ENCODE results near the gene MAP2. TPM values are rescaled to one million over a fixed set of nuclear protein-coding genes. Genes with fewer than 3 reads are reported as not detected.

The MAP2 gene
- total and polyA plus RNA-seq, 10 of the 15 experiments (the other 5 are each of a cell fraction or from before 2014, with no cell fraction given), result 0.01 TPM; not detected in 9

DNA sequence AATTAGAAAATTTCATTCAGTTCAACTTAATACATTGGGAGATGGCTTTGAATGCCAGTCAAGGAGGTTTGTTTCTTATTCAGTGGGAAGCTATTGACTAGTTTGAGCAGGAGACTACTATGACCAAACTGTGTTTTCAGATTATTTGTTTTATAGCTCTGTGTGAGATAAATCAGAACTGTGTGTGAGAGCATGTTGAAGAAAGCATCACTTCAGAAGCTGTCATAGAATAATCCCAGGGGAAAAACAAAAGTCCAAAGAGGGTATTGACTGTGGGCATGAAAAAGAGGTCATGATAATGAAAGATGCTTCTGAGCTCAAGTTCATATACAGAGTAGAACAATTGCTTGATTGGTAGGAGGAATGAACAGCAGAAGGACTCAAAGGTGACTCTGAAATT lies 160.6 kb downstream of the MAP2 start:
- FAIRE-seq, result no peak
- no peak for DNase-seq (ENCODE audit: low read depth, low spot score)
- in situ Hi-C loops (cut with MboI) (no loop called here), intact Hi-C loops (cut with micrococcal nuclease; ENCODE audit: unreplicated experiment) (no loop called here)
- Histone ChIP-seq H3K27ac (ENCODE audit: control insufficient read depth, insufficient read depth) (no peak overlapping the region), H3K9me3 (replicated peaks; ENCODE audit: control insufficient read depth, insufficient read depth, low read length) (no peaks in the 10 kb centered on the region), H2AFZ (ENCODE audit: control insufficient read depth, low read depth, low read length) (no peak overlapping the region), H3K79me2 (ENCODE audit: control insufficient read depth, insufficient read depth, low read length) (no peaks in the 10 kb centered on the region), H3K4me3 (no peak overlapping the region), H3K27me3 (replicated peaks in 1 of 2; ENCODE audit: control insufficient read depth in 2 of 2, insufficient read depth in 2 of 2, low read length in 1 of 2) (no peaks in the 10 kb centered on the region), H3K4me1 (ENCODE audit: control insufficient read depth, insufficient read depth, low read length) (no peaks in the 10 kb centered on the region), H3K4me2 (ENCODE audit: control insufficient read depth, insufficient read depth) (no peak overlapping the region), H3K9ac (ENCODE audit: control insufficient read depth, insufficient read depth, low read length) (no peak overlapping the region), H4K20me1 (ENCODE audit: control insufficient read depth, insufficient read depth) (no peaks in the 10 kb centered on the region), H3K36me3 (ENCODE audit: control insufficient read depth in 2 of 2, insufficient read depth in 2 of 2, low read length in 1 of 2) (no peaks in the 10 kb centered on the region)
- ChIA-PET RAD21 (ENCODE audit: unreplicated experiment) (no interaction called here), SMC1A (ENCODE audit: uncharacterized antibody, unreplicated experiment) (no interaction called here), CTCF (interaction anchor here (1.1 kb wide), 1 partner anchor 250 kb away, joined by 4 read pairs; no protein-coding TSS in a partner anchor), POLR2A (no interaction called here)
- no peak for ATAC-seq
- BruUV-seq (replicated peaks), result no TSS peak
- no peak for TF ChIP-seq RELA (IDR thresholded peaks at IDR 0.05; ENCODE audit: borderline replicate concordance, partially characterized antibody)
- TF ChIP-seq RFX5 (IDR thresholded peaks at IDR 0.05; ENCODE audit: low read depth, low read length), result no peak
- TF ChIP-seq, protein P1, sequence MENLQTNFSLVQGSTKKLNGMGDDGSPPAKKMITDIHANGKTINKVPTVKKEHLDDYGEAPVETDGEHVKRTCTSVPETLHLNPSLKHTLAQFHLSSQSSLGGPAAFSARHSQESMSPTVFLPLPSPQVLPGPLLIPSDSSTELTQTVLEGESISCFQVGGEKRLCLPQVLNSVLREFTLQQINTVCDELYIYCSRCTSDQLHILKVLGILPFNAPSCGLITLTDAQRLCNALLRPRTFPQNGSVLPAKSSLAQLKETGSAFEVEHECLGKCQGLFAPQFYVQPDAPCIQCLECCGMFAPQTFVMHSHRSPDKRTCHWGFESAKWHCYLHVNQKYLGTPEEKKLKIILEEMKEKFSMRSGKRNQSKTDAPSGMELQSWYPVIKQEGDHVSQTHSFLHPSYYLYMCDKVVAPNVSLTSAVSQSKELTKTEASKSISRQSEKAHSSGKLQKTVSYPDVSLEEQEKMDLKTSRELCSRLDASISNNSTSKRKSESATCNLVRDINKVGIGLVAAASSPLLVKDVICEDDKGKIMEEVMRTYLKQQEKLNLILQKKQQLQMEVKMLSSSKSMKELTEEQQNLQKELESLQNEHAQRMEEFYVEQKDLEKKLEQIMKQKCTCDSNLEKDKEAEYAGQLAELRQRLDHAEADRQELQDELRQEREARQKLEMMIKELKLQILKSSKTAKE (IDR thresholded peaks at IDR 0.05; ENCODE audit: low read depth, poor library complexity, severe bottlenecking), result no peak

DNA sequence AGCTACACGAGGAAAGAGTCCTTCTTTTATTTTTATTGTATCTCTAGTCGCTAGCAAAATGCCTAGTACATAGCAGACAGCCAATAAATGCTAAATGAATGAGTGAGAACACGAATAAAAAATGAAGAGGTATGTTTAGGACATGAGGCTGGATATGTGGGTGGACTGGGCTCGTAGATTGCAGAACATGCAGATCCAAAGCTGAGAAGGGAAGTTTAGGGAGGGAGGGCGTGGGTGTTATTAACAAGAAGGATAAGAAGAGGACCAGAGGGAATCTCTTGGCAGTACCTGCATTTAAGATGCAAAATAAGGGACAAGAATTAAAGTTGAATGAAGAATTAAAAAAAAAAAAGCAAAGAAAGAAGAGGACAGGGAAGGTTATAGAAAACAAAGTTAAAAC lies 161.1 kb downstream of the MAP2 start:
- Histone ChIP-seq H3K9ac (ENCODE audit: control insufficient read depth, insufficient read depth, low read length) (no peak overlapping the region), H3K79me2 (ENCODE audit: control insufficient read depth, insufficient read depth, low read length) (no peaks in the 10 kb centered on the region), H2AFZ (ENCODE audit: control insufficient read depth, low read depth, low read length) (no peak overlapping the region), H3K4me2 (ENCODE audit: control insufficient read depth, insufficient read depth) (no peak overlapping the region), H3K27me3 (replicated peaks in 1 of 2; ENCODE audit: control insufficient read depth in 2 of 2, insufficient read depth in 2 of 2, low read length in 1 of 2) (no peaks in the 10 kb centered on the region), H3K27ac (ENCODE audit: control insufficient read depth, insufficient read depth) (no peak overlapping the region), H3K4me1 (ENCODE audit: control insufficient read depth, insufficient read depth, low read length) (no peaks in the 10 kb centered on the region), H4K20me1 (ENCODE audit: control insufficient read depth, insufficient read depth) (no peaks in the 10 kb centered on the region), H3K36me3 (ENCODE audit: control insufficient read depth in 2 of 2, insufficient read depth in 2 of 2, low read length in 1 of 2) (no peaks in the 10 kb centered on the region), H3K4me3 (no peak overlapping the region), H3K9me3 (replicated peaks; ENCODE audit: control insufficient read depth, insufficient read depth, low read length) (no peaks in the 10 kb centered on the region)
- ATAC-seq, result no peak
- no peak for DNase-seq (ENCODE audit: low read depth, low spot score)
- no peak for FAIRE-seq
- ChIA-PET SMC1A (ENCODE audit: uncharacterized antibody, unreplicated experiment) (no interaction called here), POLR2A (no interaction called here), RAD21 (ENCODE audit: unreplicated experiment) (no interaction called here), CTCF (interaction anchor here (1.1 kb wide), 1 partner anchor 250 kb away, joined by 4 read pairs; no protein-coding TSS in a partner anchor)
- TF ChIP-seq, protein P2, sequence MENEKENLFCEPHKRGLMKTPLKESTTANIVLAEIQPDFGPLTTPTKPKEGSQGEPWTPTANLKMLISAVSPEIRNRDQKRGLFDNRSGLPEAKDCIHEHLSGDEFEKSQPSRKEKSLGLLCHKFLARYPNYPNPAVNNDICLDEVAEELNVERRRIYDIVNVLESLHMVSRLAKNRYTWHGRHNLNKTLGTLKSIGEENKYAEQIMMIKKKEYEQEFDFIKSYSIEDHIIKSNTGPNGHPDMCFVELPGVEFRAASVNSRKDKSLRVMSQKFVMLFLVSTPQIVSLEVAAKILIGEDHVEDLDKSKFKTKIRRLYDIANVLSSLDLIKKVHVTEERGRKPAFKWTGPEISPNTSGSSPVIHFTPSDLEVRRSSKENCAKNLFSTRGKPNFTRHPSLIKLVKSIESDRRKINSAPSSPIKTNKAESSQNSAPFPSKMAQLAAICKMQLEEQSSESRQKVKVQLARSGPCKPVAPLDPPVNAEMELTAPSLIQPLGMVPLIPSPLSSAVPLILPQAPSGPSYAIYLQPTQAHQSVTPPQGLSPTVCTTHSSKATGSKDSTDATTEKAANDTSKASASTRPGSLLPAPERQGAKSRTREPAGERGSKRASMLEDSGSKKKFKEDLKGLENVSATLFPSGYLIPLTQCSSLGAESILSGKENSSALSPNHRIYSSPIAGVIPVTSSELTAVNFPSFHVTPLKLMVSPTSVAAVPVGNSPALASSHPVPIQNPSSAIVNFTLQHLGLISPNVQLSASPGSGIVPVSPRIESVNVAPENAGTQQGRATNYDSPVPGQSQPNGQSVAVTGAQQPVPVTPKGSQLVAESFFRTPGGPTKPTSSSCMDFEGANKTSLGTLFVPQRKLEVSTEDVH (IDR thresholded peaks at IDR 0.05; ENCODE audit: low read depth, partially characterized antibody), result no peak
- no TSS peak for BruUV-seq (replicated peaks)
- intact Hi-C loops (cut with micrococcal nuclease; ENCODE audit: unreplicated experiment), result no loop called here
- in situ Hi-C loops (cut with MboI), result no loop called here
- WGBS (ENCODE audit: insufficient coverage, insufficient replicate concordance, low lambda C conversion rate, missing lambda C conversion rate), result 9% methylated on average over 4 of the region's 5 CpGs

Measured in GM12878 (cell line).